HG03108 (cell line): ENCODE results near the gene PPA2.
A peak's percentile ranks its signal among the peaks of the same experiment; 100 is the strongest.
"Not testable (repeated sequence)": the region's sequence is repeated elsewhere in the genome, so short reads cannot be mapped to it uniquely, and the experiment has no call there.

Source experiments
- ATAC-seq: cut with Tn5 transposase; IDR thresholded peaks from one replicate; pipeline ENCODE4 v1.9.1; 2021; ENCODE audit warnings: moderate library complexity; ENCODE audit not compliant: unreplicated experiment

The PPA2 gene

GRCh38 chr4:105473324-105474098, at the start of gene PPA2:
PPA2 (minus strand) TSS chr4:105474062; CDS start chr4:105474050, 12 bp downstream.
- peak; percentile 78 for ATAC-seq

DNA sequence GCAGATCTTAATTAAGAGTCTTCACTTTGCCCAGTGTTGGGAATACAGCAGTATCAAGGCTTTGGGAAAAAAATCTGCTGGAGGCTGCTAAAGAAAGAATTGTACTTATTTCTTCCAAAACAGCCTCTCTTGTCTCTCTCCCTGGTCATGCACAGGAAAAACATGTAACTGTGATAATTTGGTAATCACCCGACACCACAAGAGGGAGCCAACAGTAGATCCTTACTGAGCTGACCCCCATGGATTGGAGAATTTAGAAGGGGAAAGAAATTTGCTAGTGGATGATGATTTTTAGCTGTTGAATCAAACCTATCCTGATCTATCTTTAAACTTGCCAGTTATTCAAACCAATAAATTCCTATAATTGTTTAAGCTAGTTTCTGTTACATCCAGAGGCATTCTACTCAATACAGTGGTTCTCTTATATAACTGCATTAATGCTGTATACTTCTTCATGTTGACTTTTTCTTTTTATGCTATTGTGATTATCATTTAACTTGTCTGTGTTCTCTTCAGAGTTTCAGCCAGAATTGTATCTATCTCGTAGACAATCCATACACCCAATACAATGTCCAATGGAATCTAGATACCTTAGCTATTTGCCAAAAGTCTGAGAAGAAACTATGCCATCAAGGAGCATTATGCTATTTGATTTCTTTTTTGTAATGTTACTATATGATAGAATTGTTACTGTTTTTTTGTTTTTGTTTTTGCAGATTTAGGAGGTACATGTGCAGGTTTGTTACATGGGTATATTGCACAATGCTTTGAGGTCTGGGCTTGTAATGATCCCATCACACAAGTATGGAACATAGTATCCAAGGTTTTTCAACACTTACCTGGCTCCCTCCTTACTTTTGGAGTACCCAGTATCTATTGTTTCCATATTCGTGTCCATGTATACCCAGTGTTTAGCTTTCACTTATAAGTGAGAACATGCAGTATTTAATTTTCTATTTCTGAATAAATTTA, 47.2 kb upstream of the PPA2 start:
- ATAC-seq = no peak

- no peak for ATAC-seq
These were observed 36.4 kb upstream of the PPA2 start for GRCh38 chr4:105510245-105510644.

GRCh38 chr4:105509714-105510113, 35.9 kb upstream of the PPA2 start:
- peak; percentile 20 for ATAC-seq

GRCh38 chr4:105509291-105509690, 35.4 kb upstream of the PPA2 start:
- peak; percentile 97 for ATAC-seq

- ATAC-seq = no peak
These were observed 30.9 kb upstream of the PPA2 start for GRCh38 chr4:105504744-105505143.

- no peak for ATAC-seq
These were observed 29.6 kb upstream of the PPA2 start for GRCh38 chr4:105503484-105503883.

- no peak for ATAC-seq
These were observed 23.0 kb upstream of the PPA2 start for GRCh38 chr4:105496899-105497298.

DNA sequence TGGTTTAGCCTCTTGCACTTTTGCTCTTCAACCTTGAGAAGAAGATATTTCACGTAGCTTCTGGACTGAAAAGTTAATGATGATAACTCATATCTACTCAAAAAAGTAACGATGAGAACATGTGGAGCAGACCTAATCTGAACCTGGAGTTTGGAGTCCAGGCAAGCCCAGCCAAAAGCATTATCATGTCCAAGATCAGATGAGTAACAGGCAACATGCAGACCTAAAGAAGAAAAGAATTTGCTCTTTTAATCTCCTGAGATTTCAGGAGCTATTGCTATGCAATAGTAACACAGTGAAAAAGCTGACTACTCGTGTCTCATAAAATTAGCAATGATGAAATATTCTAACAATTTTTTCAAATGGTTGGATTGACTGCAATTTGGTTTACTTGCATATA, 21.8 kb upstream of the PPA2 start:
- ATAC-seq = no peak

DNA sequence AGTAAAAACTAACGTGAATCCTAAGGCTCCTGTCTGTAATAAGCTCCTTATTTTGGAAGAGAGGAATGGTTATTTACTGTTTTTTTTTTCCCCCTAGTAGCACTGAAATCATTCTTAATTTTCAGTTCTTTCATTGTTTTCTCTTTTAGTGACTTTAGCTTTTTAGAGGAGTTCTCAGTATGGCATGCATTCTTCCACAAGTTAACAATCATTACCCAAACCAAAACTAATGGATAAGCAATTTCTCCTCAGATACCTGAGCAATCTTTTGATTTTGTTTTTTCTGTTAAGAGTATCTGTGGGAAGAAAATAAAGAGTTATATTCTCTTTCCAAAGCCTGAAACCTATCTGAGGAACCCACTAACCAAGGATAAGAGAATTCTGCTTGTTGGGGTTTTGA, 16.7 kb upstream of the PPA2 start:
- ATAC-seq = no peak

DNA sequence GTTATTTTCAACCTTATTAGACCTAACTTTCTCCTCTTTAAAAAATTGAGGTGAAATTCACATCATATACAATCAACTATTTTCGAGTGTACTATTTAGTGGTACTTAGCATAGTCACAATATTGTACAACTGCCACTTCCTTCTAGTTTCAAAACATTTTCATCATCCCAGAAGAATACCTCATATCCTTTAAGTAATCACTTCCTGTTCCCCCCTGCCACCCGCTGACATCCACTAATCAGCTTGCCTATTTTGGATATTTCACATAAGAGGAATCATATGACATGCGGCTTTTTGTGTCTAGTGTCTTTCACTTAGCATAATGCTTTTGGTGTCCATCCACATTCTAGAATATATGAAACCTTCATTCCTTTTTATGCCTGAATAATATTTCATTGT, 10.0 kb upstream of the PPA2 start:
- no peak for ATAC-seq

GRCh38 chr4:105474099-105474518, 247 bp upstream of the PPA2 start:
- ATAC-seq = no peak

GRCh38 chr4:105472871-105473323, 965 bp downstream of the PPA2 start:
- peak; percentile 29 for ATAC-seq

GRCh38 chr4:105471566-105472176, 2.2 kb downstream of the PPA2 start:
- peak; percentile 36 for ATAC-seq

DNA sequence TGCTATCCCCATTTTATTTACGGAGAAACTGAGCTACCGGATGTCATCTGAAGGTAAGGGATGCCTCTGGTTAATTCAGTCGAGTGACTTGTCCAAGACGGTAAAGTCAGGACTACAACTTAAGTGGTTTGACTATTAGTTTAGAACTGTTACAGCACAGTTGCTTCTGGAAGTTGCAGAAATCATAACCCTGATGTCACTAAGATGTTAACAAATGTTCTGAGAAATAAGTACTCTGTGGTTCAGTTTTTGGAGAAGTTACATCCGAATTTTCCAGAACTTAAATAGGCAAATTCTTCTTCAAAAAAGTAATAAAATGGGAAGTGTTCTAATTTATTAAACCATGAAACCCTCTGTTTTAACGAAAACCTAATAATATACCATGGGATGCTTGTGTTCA, 3.1 kb downstream of the PPA2 start:
- no peak for ATAC-seq

- ATAC-seq = no peak
These were observed 4.1 kb downstream of the PPA2 start for GRCh38 chr4:105469736-105470135.

DNA sequence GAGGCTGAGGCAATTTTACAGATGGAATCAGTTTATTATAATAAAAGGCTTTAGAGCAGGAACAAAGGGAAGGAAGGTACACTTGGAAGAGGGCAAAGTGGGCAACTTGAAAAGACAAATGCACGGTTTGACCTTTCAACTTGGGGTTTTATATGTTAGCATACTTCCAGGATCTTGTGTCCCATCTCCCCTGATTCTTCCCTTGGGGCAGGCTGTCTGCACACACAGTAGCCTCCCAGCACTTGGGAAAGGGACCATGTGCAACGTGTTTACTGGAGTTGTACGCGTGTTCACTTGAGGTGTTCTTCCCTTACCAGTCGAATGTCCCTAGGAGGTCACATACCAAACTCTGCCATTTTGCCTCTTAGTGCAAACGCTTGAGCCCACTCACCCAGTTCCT, 7.3 kb downstream of the PPA2 start:
- no peak for ATAC-seq

DNA sequence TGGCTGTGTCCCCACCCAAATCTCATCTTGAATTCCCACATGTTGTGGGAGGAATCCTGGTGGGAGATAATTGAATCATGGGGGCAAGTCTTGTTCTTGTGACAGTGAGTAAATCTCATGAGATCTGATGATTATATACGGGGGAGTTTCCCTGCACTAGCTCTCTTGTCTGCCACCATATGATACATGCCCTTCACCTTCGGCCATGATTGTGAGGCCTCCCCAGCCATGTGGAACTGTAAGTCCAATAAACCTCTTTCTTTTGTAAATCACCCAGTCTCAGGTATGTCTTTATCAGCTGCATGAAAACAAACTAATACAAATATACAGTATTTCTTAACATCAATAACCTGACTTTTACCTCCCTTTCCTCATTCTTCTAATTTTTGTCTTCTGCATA, 9.3 kb downstream of the PPA2 start:
- ATAC-seq = not testable (repeated sequence)

GRCh38 chr4:105462576-105462975, 11.3 kb downstream of the PPA2 start:
- ATAC-seq = no peak

DNA sequence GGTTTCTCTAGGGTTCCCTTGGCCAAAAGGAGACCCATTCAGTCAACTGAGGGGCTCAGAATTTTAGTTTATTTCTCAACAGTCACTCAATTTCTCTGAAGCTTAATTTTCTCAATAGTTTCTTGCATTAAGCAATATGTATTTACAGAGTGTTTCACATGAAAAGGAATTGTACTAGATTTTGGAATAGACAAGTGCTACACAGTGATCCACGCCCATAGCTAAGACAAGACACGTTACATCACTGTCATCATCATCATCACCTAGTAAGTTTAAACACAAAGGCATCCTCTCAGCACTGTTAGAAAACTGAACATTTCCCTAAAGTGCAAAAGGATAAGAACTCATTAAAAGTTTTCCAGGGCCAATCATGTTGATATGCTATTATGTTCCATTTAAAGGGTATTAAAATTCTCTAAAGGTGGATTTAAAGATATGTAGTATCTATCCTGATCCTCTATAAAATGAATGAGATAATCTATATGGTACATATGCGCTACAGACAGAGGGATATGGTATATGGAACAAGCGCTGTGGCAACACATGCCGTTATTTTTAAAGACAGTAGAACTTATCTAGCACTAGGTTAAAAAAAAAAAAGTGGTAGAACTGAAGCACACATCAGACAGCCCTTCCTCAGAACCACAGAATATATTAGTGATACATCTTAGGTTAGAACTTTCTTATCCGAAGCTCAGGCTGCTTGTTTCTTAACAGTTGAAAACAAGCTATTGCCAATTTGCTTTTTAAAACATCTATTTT, 12.1 kb downstream of the PPA2 start:
- ATAC-seq = no peak

- peak; percentile 65 for ATAC-seq
These were observed 12.6 kb downstream of the PPA2 start for GRCh38 chr4:105461221-105461620.
